ENCODE results near the gene ANKUB1. TPM values are rescaled to one million over a fixed set of nuclear protein-coding genes. Genes with fewer than 3 reads are reported as not detected.

Gene ANKUB1
- total and polyA plus RNA-seq, 7 donors = not detected

GRCh38 chr3:149777414-149778214 lies 14.7 kb downstream of the ANKUB1 start:
- no peaks in the 10 kb centered on the region for H3K4me1 ChIP-seq
- no peaks in the 10 kb centered on the region for H3K36me3 ChIP-seq
- intact Hi-C loops (cut with DNase I) = no loop called here
- no peaks in the 10 kb centered on the region for H3K27me3 ChIP-seq
- H3K4me3 ChIP-seq = no peak overlapping the region
- H3K27ac ChIP-seq = no peak overlapping the region
- no peaks in the 10 kb centered on the region for H3K9me3 ChIP-seq
- no peak for DNase-seq
- whole genome bisulfite sequencing, 2 donors = 56 to 86% methylated on average over 2 of the region's 2 CpGs
- TF ChIP-seq CTCF (IDR thresholded peaks at IDR 0.05) = no peak
- no peak for TF ChIP-seq POLR2A (IDR thresholded peaks at IDR 0.05)
- TF ChIP-seq EP300 (IDR thresholded peaks at IDR 0.05) = no peak
- TF ChIP-seq POLR2AphosphoS5 (IDR thresholded peaks at IDR 0.05) = no peak

DNA sequence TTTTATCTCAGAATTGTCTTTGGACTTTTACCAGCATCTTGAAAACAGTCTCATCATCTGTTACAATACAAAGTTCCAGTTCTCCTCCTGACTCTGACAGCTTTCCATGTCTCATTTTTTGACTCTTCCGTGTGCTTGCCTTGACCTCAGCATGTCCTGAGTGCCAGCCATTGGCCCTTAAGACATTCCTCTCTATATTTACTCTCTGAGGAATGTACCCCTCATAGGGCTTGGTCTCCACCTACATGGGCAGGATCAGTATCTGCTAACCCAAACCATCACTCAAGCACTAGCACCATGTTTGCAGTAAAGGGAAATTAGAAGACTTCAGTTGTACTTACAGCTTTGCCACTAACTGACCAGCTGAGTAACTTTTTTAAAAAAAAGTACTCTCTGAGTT lies 16.2 kb downstream of the ANKUB1 start:
- TF ChIP-seq EP300 (IDR thresholded peaks at IDR 0.05) (no peak), POLR2AphosphoS5 (IDR thresholded peaks at IDR 0.05) (no peak), POLR2A (IDR thresholded peaks at IDR 0.05) (no peak), CTCF (IDR thresholded peaks at IDR 0.05) (no peak)
- WGBS, 2 donors = 83 to 89% methylated on average over 1 of the region's 1 CpG
- no peaks in the 10 kb centered on the region for H3K9me3 ChIP-seq
- no peak overlapping the region for H3K4me3 ChIP-seq
- H3K27ac ChIP-seq = no peak overlapping the region
- intact Hi-C loops (cut with DNase I) = no loop called here
- H3K36me3 ChIP-seq = no peaks in the 10 kb centered on the region
- H3K27me3 ChIP-seq = no peaks in the 10 kb centered on the region
- DNase-seq = no peak
- no peaks in the 10 kb centered on the region for H3K4me1 ChIP-seq

GRCh38 chr3:149772861-149773260 lies 19.5 kb downstream of the ANKUB1 start:
- 92 to 95% methylated on average over 2 of the region's 2 CpGs for WGBS, 2 donors
- Histone ChIP-seq H3K9me3 (no peaks in the 10 kb centered on the region), H3K27me3 (no peaks in the 10 kb centered on the region), H3K4me3 (no peak overlapping the region), H3K4me1 (no peaks in the 10 kb centered on the region), H3K36me3 (no peaks in the 10 kb centered on the region), H3K27ac (no peak overlapping the region)
- intact Hi-C loops (cut with DNase I) = loop anchor here (5.0 kb wide), 2 partner anchors 34 to 261 kb away; no protein-coding TSS in a partner anchor
- no peak for DNase-seq
- TF ChIP-seq CTCF (IDR thresholded peaks at IDR 0.05) (no peak), POLR2AphosphoS5 (IDR thresholded peaks at IDR 0.05) (no peak), POLR2A (IDR thresholded peaks at IDR 0.05) (no peak), EP300 (IDR thresholded peaks at IDR 0.05) (no peak)

GRCh38 chr3:149771652-149772271 lies 20.6 kb downstream of the ANKUB1 start:
- H3K4me1 ChIP-seq = no peaks in the 10 kb centered on the region
- no peaks in the 10 kb centered on the region for H3K36me3 ChIP-seq
- peak; percentile 65 for DNase-seq
- H3K4me3 ChIP-seq = no peak overlapping the region
- intact Hi-C loops (cut with DNase I) = loop anchor here (2.0 to 5.0 kb wide), 3 partner anchors 36 to 277 kb away; no protein-coding TSS in a partner anchor
- 55 to 65% methylated on average over 8 of the region's 8 CpGs for whole genome bisulfite sequencing, 2 donors
- H3K27me3 ChIP-seq = no peaks in the 10 kb centered on the region
- no peaks in the 10 kb centered on the region for H3K9me3 ChIP-seq
- no peak for TF ChIP-seq POLR2A (IDR thresholded peaks at IDR 0.05)
- no peak for TF ChIP-seq POLR2AphosphoS5 (IDR thresholded peaks at IDR 0.05)
- TF ChIP-seq CTCF (IDR thresholded peaks at IDR 0.05) = peak; percentile 36 to 70 (median 64)
- TF ChIP-seq EP300 (IDR thresholded peaks at IDR 0.05) = no peak
- H3K27ac ChIP-seq = no peak overlapping the region
